Coronary artery (tissue), 2 donors: Measurements from ENCODE around the gene SNX3.

Source experiments
- DNase-seq: peaks from one replicate; pipeline ENCODE4 v3.0.0-alpha.2; 2017; ENCODE audit warnings: low spot score
- H3K27ac ChIP-seq, 2 donors: fragments of 200-600 bp; sonication (generic); one replicate each; pipeline ENCODE4 v1.5.1; 2016 to 2019
- H3K4me3 ChIP-seq: fragments of 200-600 bp; sonication (generic); 2 replicates; pipeline ENCODE4 v1.5.1; 2016; ENCODE audit warnings: mild to moderate bottlenecking, moderate library complexity
- CTCF ChIP-seq: fragments of 200-600 bp; sonication (generic); IDR thresholded peaks from one replicate; pipeline ENCODE4 v1.5.1; 2019; ENCODE audit warnings: antibody characterized with exemption

SNX3 gene

GRCh38 chr6:108163644-108164542 is 96.9 kb downstream of the SNX3 start:
- Histone ChIP-seq H3K4me3 (peak overlapping the region; percentile 56), H3K27ac (no peak overlapping the region)
- no peak for DNase-seq
- no peak for TF ChIP-seq CTCF

GRCh38 chr6:108163267-108163643 is 97.6 kb downstream of the SNX3 start:
- H3K4me3 ChIP-seq, result no peak overlapping the region
- DNase-seq, result no peak
- TF ChIP-seq CTCF, result no peak
- H3K27ac ChIP-seq, result no peak overlapping the region

GRCh38 chr6:108161724-108162282 is 99.0 kb downstream of the SNX3 start:
- Histone ChIP-seq H3K27ac (no peak overlapping the region), H3K4me3 (no peak overlapping the region)
- no peak for TF ChIP-seq CTCF
- no peak for DNase-seq
